GM12878 (cell line): ENCODE results near the gene PTH. TPM values are rescaled to one million over a fixed set of nuclear protein-coding genes. Genes with fewer than 3 reads are reported as not detected.

Experiments used
- ATAC-seq: fragments of 200-7000 bp; cut with Tn5 transposase; 3 replicates; pipeline ENCODE4 v1.9.1; 2020; ENCODE audit warnings: mild to moderate bottlenecking, moderate library complexity
- BruUV-seq: library from RNA; stranded (reverse); fragments of 400-500 nt; replicated peaks from 2 replicates; lab custom pipeline; 2021; lab: Mats Ljungman, UMichigan
- CTCF ChIA-PET: fragments of 300-600 bp; sonication (Branson Sonifier 250); formaldehyde crosslinking; extraction: SDS; loops from one replicate; lab custom pipeline; 2021; ENCODE audit warnings: inconsistent platforms; lab: Yijun Ruan, JAX
- POLR2A ChIA-PET: fragments of 350-600 bp; formaldehyde crosslinking; extraction: SDS; loops from one replicate; lab custom pipeline; 2021; ENCODE audit warnings: inconsistent platforms; lab: Charles Lee
- RAD21 ChIA-PET: fragments of 300-600 bp; sonication (Branson Sonifier 250); formaldehyde crosslinking; loops from one replicate; lab custom pipeline; 2023; ENCODE audit warnings: antibody characterized with exemption; ENCODE audit not compliant: unreplicated experiment; lab: Charles Lee
- SMC1A ChIA-PET: fragments of 300-600 bp; sonication (Branson Sonifier 250); formaldehyde crosslinking; loops from one replicate; lab custom pipeline; 2023; ENCODE audit not compliant: unreplicated experiment, uncharacterized antibody; lab: Charles Lee
- DNase-seq: peaks from one replicate; pipeline ENCODE4 v3.0.0-alpha.2; 2011; ENCODE audit warnings: low read depth, low spot score
- FAIRE-seq: peaks from 3 replicates; lab custom pipeline; 2011; peaks lifted over from hg19 to GRCh38; lab: Jason Lieb, UNC
- H2AFZ ChIP-seq: 2 replicates; pipeline ENCODE4 v1.6.0; 2011; ENCODE audit warnings: low read depth, low read length, control low read depth; ENCODE audit not compliant: control insufficient read depth
- H3K27ac ChIP-seq: 2 replicates; pipeline ENCODE4 v1.5.1; 2011; ENCODE audit warnings: control low read depth; ENCODE audit not compliant: control insufficient read depth, insufficient read depth
- H3K27me3 ChIP-seq, 2 experiments: replicated peaks in 1 of 2; 2 replicates each; pipeline versions ENCODE4 v1.6.0 to v1.6.1; 2011; ENCODE audit warnings: low read length in 1 of 2; ENCODE audit not compliant: control insufficient read depth in 2 of 2, insufficient read depth in 2 of 2
- H3K36me3 ChIP-seq, 2 experiments: 2 replicates each; pipeline ENCODE4 v1.5.1; 2011; ENCODE audit warnings: low read length in 1 of 2; ENCODE audit not compliant: control insufficient read depth in 2 of 2, insufficient read depth in 2 of 2
- H3K4me1 ChIP-seq: 2 replicates; pipeline ENCODE4 v1.6.1; 2011; ENCODE audit warnings: mild to moderate bottlenecking, low read length, moderate library complexity, mixed read lengths; ENCODE audit not compliant: control insufficient read depth, insufficient read depth
- H3K4me2 ChIP-seq: 2 replicates; pipeline ENCODE4 v1.6.0; 2011; ENCODE audit warnings: control low read depth; ENCODE audit not compliant: control insufficient read depth, insufficient read depth
- H3K4me3 ChIP-seq: fragments of 200-600 bp; sonication (generic); 2 replicates; pipeline ENCODE4 v1.5.1; 2016
- H3K79me2 ChIP-seq: 2 replicates; pipeline ENCODE4 v1.6.0; 2011; ENCODE audit warnings: low read length; ENCODE audit not compliant: control insufficient read depth, insufficient read depth
- H3K9ac ChIP-seq: 2 replicates; pipeline ENCODE4 v1.8.0; 2011; ENCODE audit warnings: low read length, control low read depth, mixed read lengths; ENCODE audit not compliant: control insufficient read depth, insufficient read depth
- H3K9me3 ChIP-seq: replicated peaks from 3 replicates; pipeline ENCODE4 v1.5.1; 2011; ENCODE audit warnings: mild to moderate bottlenecking, low read length; ENCODE audit not compliant: control insufficient read depth, insufficient read depth
- H4K20me1 ChIP-seq: 2 replicates; pipeline ENCODE4 v1.6.0; 2011; ENCODE audit not compliant: control insufficient read depth, insufficient read depth
- BMI1 ChIP-seq: fragments of 450-650 bp; IDR thresholded peaks from 2 replicates; pipeline ENCODE4 v1.6.1; 2016; ENCODE audit warnings: mild to moderate bottlenecking, moderate library complexity, borderline replicate concordance
- CHD2 ChIP-seq: IDR thresholded peaks from 2 replicates; pipeline ENCODE4 v1.6.1; 2011; ENCODE audit warnings: low read depth, low read length, improper control_type of control experiment, borderline replicate concordance
- ETV6 ChIP-seq, 2 experiments: fragments of 450-650 bp in 1 of 2; IDR thresholded peaks in 1 of 2; conservative IDR thresholded peaks in 1 of 2; 2 replicates each; pipeline ENCODE4 v1.6.1; 2014; ENCODE audit warnings: antibody characterized with exemption in 1 of 2, borderline replicate concordance in 1 of 2, low read depth in 1 of 2, mild to moderate bottlenecking in 1 of 2, moderate library complexity in 1 of 2
- KAT2A ChIP-seq: conservative IDR thresholded peaks from 2 replicates; pipeline ENCODE4 v1.6.1; 2011; ENCODE audit warnings: low read depth, low read length; ENCODE audit not compliant: control insufficient read depth
- SMAD5 ChIP-seq: IDR thresholded peaks from 2 replicates; pipeline ENCODE4 v1.6.1; 2016; ENCODE audit warnings: antibody characterized with exemption, low read depth
- SUZ12 ChIP-seq: fragments of 200-600 bp; sonication (generic); IDR thresholded peaks from one replicate; pipeline ENCODE4 v1.6.1; 2018; ENCODE audit warnings: antibody characterized with exemption, mild to moderate bottlenecking; ENCODE audit not compliant: unreplicated experiment
- ZNF384 ChIP-seq: IDR thresholded peaks from 2 replicates; pipeline ENCODE4 v1.6.1; 2012; ENCODE audit warnings: low read depth, mild to moderate bottlenecking, low read length, improper control_type of control experiment, borderline replicate concordance
- WGBS: methylation state at CpG from one replicate; pipeline ENCODE4 v1.1.6; 2016; ENCODE audit warnings: low lambda C conversion rate; ENCODE audit not compliant: insufficient replicate concordance, insufficient coverage; ENCODE audit errors: missing lambda C conversion rate; 5-methylcytosine and 5-hydroxymethylcytosine counted together
- in situ Hi-C: fragments of 300-500 bp; cut with MboI; formaldehyde crosslinking; loops from 9 replicates; pipeline ENCODE4 v1.14.3; 2018; ENCODE audit warnings: mixed read lengths
- intact Hi-C: fragments of 100-400 bp; cut with micrococcal nuclease; formaldehyde crosslinking; loops from one replicate; pipeline ENCODE4 v1.14.2; 2022; ENCODE audit not compliant: unreplicated experiment
- polyA plus RNA-seq, 11 experiments: library from polyadenylated mRNA; depleted of rRNA in 4 of 11; unstranded in 6 of 11; stranded (reverse) in 5 of 11; fragments of >200 nt; fragmentation: Nextera tagmentation in 4 of 11; fragmentation: Illumina TruSeq in 1 of 11; extraction: Ambion mirVana in 4 of 11; extraction: Trizol in 1 of 11; gene quantifications; 1 replicate in 1 of 11; 2 replicates in 10 of 11; pipeline versions ENCODE4 v1.2.1 to v1.2.3, GENCODE V29; 2011 to 2016; ENCODE audit warnings: inconsistent platforms in 2 of 11, missing spikeins in 2 of 11, low read depth in 1 of 11
- total RNA-seq, 4 experiments: library from RNA; depleted of rRNA in 3 of 4; stranded (reverse); fragments of >200 nt in 3 of 4; fragmentation: Illumina TruSeq in 1 of 4; extraction: Trizol in 1 of 4; gene quantifications; 2 replicates each; pipeline versions ENCODE4 v1.2.1 to v1.2.3, GENCODE V29; 2013 to 2021
- TF ChIP-seq, protein P1 (sequence below): fragments of 450-650 bp; IDR thresholded peaks from 2 replicates; pipeline ENCODE4 v1.6.1; 2018; ENCODE audit warnings: borderline replicate concordance, mild to moderate bottlenecking; ENCODE audit not compliant: partially characterized antibody
- TF ChIP-seq, protein P2 (sequence below): fragments of 450-650 bp; formaldehyde crosslinking; IDR thresholded peaks from 2 replicates; pipeline ENCODE4 v1.4.0; 2020; ENCODE audit warnings: mild to moderate bottlenecking, moderate library complexity
- TF ChIP-seq, protein P3 (sequence below): IDR thresholded peaks from 2 replicates; pipeline ENCODE4 v1.6.1; 2012; ENCODE audit warnings: mild to moderate bottlenecking, low read depth, low read length

PTH gene
- total and polyA plus RNA-seq, 10 of the 15 experiments (the other 5 are each of a cell fraction or from before 2014, with no cell fraction given): not detected

DNA sequence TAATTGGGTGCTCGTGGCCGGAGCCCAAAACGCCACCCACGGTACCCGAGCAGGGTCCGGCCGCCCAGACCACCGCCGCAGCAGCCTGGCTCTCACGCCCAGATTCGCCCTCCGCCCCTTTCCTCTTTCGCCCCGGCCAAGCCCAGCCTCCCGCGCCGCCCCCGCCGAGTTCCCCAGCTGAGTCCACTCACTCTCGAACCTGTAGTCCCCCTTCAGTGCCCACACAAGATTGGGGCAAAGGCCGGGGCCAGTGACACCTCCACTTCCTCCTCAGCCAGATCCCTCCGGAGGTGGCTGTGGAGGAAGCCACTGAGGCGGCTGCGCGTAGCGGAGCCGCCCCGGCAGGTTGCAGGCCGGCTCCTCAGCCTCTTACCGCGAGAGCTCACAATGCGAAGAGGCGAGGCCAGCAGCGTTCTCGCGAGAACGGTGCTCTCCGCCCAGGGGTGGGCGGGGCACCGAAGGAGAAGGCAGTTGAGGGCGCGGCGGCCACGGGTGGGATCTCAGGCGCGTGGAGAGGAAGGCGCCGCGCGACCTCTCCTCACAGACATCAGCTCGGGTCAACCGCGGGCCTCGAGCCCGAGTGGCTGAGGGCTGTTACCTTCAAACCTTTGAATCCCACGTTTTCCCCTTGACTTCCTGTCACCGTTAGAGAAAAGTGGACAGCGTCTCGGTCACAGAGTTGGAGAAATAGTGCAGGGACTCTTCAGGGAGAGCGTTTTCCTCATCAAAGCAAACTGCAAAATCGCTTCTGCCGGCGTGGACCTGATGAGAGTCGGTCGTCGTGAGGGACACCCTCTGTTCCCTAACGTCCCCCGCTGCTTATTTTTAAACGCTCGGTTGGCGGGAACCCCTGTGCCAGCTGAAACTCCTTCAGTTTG is 32.7 kb downstream of the PTH start, which contains the start of gene BTBD10:
Gene BTBD10 (minus strand): TSS at position 322 of the 878 bp plus-strand sequence. CDS start 18,098 bp downstream, outside the sequence.
- in situ Hi-C loops (no loop called here), intact Hi-C loops (loop anchor here (5.0 to 10.0 kb wide), 3 partner anchors 204 to 498 kb away; partner anchors contain the start of gene FAR1)
- H3K27me3 ChIP-seq: no peaks in the 10 kb centered on the region
- FAIRE-seq: peak; percentile 81
- H3K9ac ChIP-seq: peak within 1 kb of the TSS; percentile 76
- ChIA-PET RAD21 (interaction anchor here (1.2 to 4.8 kb wide), 4 partner anchors 14 to 253 kb away, joined by 4 to 30 read pairs (median 9); no protein-coding TSS in a partner anchor), CTCF (interaction anchor here (0.6 to 3.8 kb wide), 17 partner anchors 11 to 279 kb away, joined by 3 to 36 read pairs (median 3); no protein-coding TSS in a partner anchor), SMC1A (interaction anchor here (0.8 to 4.7 kb wide), 14 partner anchors 13 to 253 kb away, joined by 3 to 19 read pairs (median 4); no protein-coding TSS in a partner anchor), POLR2A (interaction anchor here (0.6 to 2.6 kb wide), 13 partner anchors 10 to 210 kb away, joined by 3 to 11 read pairs (median 3); partner anchors contain the start of gene FAR1)
- H3K36me3 ChIP-seq: no peaks in the 10 kb centered on the region
- H2AFZ ChIP-seq: peak within 1 kb of the TSS; percentile 92
- no peaks in the 10 kb centered on the region for H3K4me1 ChIP-seq
- DNase-seq: peak; percentile 89
- peak within 1 kb of the TSS; percentile 86 for H3K4me2 ChIP-seq
- H3K4me3 ChIP-seq: peak within 1 kb of the TSS; percentile 90
- H3K79me2 ChIP-seq: peaks cover 27% of the 10 kb centered on the region
- no peaks in the 10 kb centered on the region; the same call in 2 of the 3 replicates for H3K9me3 ChIP-seq
- WGBS: under 1% methylated on average over 57 of the region's 71 CpGs
- BruUV-seq: TSS peak; percentile 98
- peak; percentile 97 for ATAC-seq
- peak within 1 kb of the TSS; percentile 88 for H3K27ac ChIP-seq
- no peaks in the 10 kb centered on the region for H4K20me1 ChIP-seq
- TF ChIP-seq KAT2A: no peak
- peak; percentile 76 for TF ChIP-seq SMAD5
- TF ChIP-seq BMI1: no peak
- peak; percentile 100 for TF ChIP-seq CHD2
- TF ChIP-seq ZNF384: no peak
- TF ChIP-seq, protein P1, sequence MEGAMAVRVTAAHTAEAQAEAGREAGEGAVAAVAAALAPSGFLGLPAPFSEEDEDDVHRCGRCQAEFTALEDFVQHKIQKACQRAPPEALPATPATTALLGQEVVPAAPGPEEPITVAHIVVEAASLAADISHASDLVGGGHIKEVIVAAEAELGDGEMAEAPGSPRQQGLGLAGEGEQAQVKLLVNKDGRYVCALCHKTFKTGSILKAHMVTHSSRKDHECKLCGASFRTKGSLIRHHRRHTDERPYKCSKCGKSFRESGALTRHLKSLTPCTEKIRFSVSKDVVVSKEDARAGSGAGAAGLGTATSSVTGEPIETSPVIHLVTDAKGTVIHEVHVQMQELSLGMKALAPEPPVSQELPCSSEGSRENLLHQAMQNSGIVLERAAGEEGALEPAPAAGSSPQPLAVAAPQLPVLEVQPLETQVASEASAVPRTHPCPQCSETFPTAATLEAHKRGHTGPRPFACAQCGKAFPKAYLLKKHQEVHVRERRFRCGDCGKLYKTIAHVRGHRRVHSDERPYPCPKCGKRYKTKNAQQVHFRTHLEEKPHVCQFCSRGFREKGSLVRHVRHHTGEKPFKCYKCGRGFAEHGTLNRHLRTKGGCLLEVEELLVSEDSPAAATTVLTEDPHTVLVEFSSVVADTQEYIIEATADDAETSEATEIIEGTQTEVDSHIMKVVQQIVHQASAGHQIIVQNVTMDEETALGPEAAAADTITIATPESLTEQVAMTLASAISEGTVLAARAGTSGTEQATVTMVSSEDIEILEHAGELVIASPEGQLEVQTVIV: no peak
- no peak for TF ChIP-seq SUZ12
- TF ChIP-seq, protein P2, sequence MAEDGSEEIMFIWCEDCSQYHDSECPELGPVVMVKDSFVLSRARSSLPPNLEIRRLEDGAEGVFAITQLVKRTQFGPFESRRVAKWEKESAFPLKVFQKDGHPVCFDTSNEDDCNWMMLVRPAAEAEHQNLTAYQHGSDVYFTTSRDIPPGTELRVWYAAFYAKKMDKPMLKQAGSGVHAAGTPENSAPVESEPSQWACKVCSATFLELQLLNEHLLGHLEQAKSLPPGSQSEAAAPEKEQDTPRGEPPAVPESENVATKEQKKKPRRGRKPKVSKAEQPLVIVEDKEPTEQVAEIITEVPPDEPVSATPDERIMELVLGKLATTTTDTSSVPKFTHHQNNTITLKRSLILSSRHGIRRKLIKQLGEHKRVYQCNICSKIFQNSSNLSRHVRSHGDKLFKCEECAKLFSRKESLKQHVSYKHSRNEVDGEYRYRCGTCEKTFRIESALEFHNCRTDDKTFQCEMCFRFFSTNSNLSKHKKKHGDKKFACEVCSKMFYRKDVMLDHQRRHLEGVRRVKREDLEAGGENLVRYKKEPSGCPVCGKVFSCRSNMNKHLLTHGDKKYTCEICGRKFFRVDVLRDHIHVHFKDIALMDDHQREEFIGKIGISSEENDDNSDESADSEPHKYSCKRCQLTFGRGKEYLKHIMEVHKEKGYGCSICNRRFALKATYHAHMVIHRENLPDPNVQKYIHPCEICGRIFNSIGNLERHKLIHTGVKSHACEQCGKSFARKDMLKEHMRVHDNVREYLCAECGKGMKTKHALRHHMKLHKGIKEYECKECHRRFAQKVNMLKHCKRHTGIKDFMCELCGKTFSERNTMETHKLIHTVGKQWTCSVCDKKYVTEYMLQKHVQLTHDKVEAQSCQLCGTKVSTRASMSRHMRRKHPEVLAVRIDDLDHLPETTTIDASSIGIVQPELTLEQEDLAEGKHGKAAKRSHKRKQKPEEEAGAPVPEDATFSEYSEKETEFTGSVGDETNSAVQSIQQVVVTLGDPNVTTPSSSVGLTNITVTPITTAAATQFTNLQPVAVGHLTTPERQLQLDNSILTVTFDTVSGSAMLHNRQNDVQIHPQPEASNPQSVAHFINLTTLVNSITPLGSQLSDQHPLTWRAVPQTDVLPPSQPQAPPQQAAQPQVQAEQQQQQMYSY (CRISPR knock-in tag): no peak
- TF ChIP-seq ETV6 (conservative IDR thresholded peaks at IDR 0.05 in 1 of 2, IDR thresholded peaks at IDR 0.05 in 1 of 2; ENCODE audit: borderline replicate concordance in 1 of 2, low read depth in 1 of 2): no peak
- TF ChIP-seq, protein P3, sequence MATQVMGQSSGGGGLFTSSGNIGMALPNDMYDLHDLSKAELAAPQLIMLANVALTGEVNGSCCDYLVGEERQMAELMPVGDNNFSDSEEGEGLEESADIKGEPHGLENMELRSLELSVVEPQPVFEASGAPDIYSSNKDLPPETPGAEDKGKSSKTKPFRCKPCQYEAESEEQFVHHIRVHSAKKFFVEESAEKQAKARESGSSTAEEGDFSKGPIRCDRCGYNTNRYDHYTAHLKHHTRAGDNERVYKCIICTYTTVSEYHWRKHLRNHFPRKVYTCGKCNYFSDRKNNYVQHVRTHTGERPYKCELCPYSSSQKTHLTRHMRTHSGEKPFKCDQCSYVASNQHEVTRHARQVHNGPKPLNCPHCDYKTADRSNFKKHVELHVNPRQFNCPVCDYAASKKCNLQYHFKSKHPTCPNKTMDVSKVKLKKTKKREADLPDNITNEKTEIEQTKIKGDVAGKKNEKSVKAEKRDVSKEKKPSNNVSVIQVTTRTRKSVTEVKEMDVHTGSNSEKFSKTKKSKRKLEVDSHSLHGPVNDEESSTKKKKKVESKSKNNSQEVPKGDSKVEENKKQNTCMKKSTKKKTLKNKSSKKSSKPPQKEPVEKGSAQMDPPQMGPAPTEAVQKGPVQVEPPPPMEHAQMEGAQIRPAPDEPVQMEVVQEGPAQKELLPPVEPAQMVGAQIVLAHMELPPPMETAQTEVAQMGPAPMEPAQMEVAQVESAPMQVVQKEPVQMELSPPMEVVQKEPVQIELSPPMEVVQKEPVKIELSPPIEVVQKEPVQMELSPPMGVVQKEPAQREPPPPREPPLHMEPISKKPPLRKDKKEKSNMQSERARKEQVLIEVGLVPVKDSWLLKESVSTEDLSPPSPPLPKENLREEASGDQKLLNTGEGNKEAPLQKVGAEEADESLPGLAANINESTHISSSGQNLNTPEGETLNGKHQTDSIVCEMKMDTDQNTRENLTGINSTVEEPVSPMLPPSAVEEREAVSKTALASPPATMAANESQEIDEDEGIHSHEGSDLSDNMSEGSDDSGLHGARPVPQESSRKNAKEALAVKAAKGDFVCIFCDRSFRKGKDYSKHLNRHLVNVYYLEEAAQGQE: peak; percentile 28; the same call in 1 of the 2 replicates
